ENCODE results near the gene IL16. TPM values are rescaled to one million over a fixed set of nuclear protein-coding genes. Genes with fewer than 3 reads are reported as not detected.

IL16 gene
- total and polyA plus RNA-seq, 2 donors from 2014 or later, result 1.4 to 19.9 TPM

GRCh38 chr15:81165535-81165934, 31.1 kb upstream of the IL16 start:
- no peak for FAIRE-seq
- TF ChIP-seq CTCF (IDR thresholded peaks at IDR 0.05; ENCODE audit: borderline replicate concordance, extremely low read depth, insufficient read depth), result no peak
- H3K9ac ChIP-seq (ENCODE audit: low read length in 3 of 3), result no peak overlapping the region
- no peaks in the 10 kb centered on the region for H3K9me3 ChIP-seq (ENCODE audit: control insufficient read depth in 2 of 3, insufficient read depth in 1 of 3, low read length in 3 of 3)
- H3K27ac ChIP-seq (ENCODE audit: low read depth in 2 of 2, low read length in 2 of 2), result no peak overlapping the region
- peaks cover 0 to 4% (median 0%) of the 10 kb centered on the region in 3 donors for H3K4me1 ChIP-seq (ENCODE audit: control insufficient read depth in 2 of 3, insufficient read depth in 2 of 3, low read depth in 1 of 3, low read length in 3 of 3)
- no peaks in the 10 kb centered on the region for H3K27me3 ChIP-seq (ENCODE audit: control insufficient read depth, insufficient read depth, low read length)
- no peak for DNase-seq
- H3K4me3 ChIP-seq (ENCODE audit: low read length in 3 of 3), result no peak overlapping the region
- intact Hi-C loops (cut with DNase I), result no loop called here
- no peaks in the 10 kb centered on the region for H3K36me3 ChIP-seq (ENCODE audit: control insufficient read depth in 2 of 3, insufficient read depth in 3 of 3, low read length in 3 of 3)

- Histone ChIP-seq H3K9me3 (ENCODE audit: control insufficient read depth in 2 of 3, insufficient read depth in 1 of 3, low read length in 3 of 3) (no peaks in the 10 kb centered on the region), H3K4me1 (ENCODE audit: control insufficient read depth in 2 of 3, insufficient read depth in 2 of 3, low read depth in 1 of 3, low read length in 3 of 3) (no peaks in the 10 kb centered on the region), H3K36me3 (ENCODE audit: control insufficient read depth in 2 of 3, insufficient read depth in 3 of 3, low read length in 3 of 3) (no peaks in the 10 kb centered on the region), H3K27me3 (ENCODE audit: control insufficient read depth, insufficient read depth, low read length) (no peaks in the 10 kb centered on the region), H3K27ac (ENCODE audit: low read depth in 2 of 2, low read length in 2 of 2) (no peak overlapping the region), H3K4me3 (ENCODE audit: low read length in 3 of 3) (no peak overlapping the region), H3K9ac (ENCODE audit: low read length in 3 of 3) (no peak overlapping the region)
- TF ChIP-seq CTCF (IDR thresholded peaks at IDR 0.05; ENCODE audit: borderline replicate concordance, extremely low read depth, insufficient read depth), result no peak
- intact Hi-C loops (cut with DNase I), result no loop called here
- FAIRE-seq, result no peak
- DNase-seq, result no peak
Observed at GRCh38 chr15:81166636-81167305, 29.9 kb upstream of the IL16 start.

DNA sequence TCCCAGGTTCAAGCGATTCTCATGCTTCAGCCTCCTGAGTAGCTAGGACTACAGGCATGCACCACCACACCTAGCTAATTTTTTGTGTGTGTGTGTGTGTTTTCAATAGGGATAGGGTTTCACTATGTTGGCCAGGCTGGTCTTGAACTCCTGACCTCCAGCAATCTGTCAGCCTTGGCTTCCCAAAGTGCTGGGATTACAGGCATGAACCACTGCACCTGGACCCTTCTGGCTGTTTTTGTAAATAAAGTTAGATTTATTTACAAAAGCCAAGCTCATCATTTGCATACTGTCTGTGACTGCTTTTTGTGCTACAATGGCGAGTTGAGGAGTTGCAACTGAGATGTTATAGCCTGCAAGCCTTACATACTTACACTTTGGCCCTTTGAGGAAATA, 28.6 kb upstream of the IL16 start:
- DNase-seq (no peak), FAIRE-seq (no peak)
- Histone ChIP-seq H3K4me3 (ENCODE audit: low read length in 3 of 3) (no peak overlapping the region), H3K9ac (ENCODE audit: low read length in 3 of 3) (no peak overlapping the region), H3K27me3 (ENCODE audit: control insufficient read depth, insufficient read depth, low read length) (no peaks in the 10 kb centered on the region), H3K4me1 (ENCODE audit: control insufficient read depth in 2 of 3, insufficient read depth in 2 of 3, low read depth in 1 of 3, low read length in 3 of 3) (no peaks in the 10 kb centered on the region), H3K27ac (ENCODE audit: low read depth in 2 of 2, low read length in 2 of 2) (no peak overlapping the region), H3K9me3 (ENCODE audit: control insufficient read depth in 2 of 3, insufficient read depth in 1 of 3, low read length in 3 of 3) (no peaks in the 10 kb centered on the region), H3K36me3 (ENCODE audit: control insufficient read depth in 2 of 3, insufficient read depth in 3 of 3, low read length in 3 of 3) (no peaks in the 10 kb centered on the region)
- intact Hi-C loops (cut with DNase I), result no loop called here
- TF ChIP-seq CTCF (IDR thresholded peaks at IDR 0.05; ENCODE audit: borderline replicate concordance, extremely low read depth, insufficient read depth), result no peak

- intact Hi-C loops (cut with DNase I), result no loop called here
- no peak for DNase-seq
Observed at GRCh38 chr15:81168644-81169043, 28.0 kb upstream of the IL16 start.

More at GRCh38 chr15:81168644-81169043, 28.0 kb upstream of the IL16 start:
- H3K4me1 ChIP-seq (ENCODE audit: control insufficient read depth in 2 of 3, insufficient read depth in 2 of 3, low read depth in 1 of 3, low read length in 3 of 3), result no peaks in the 10 kb centered on the region
- H3K27me3 ChIP-seq (ENCODE audit: control insufficient read depth, insufficient read depth, low read length), result no peaks in the 10 kb centered on the region
- H3K27ac ChIP-seq (ENCODE audit: low read depth in 2 of 2, low read length in 2 of 2), result no peak overlapping the region
- no peak for FAIRE-seq
- no peaks in the 10 kb centered on the region for H3K9me3 ChIP-seq (ENCODE audit: control insufficient read depth in 2 of 3, insufficient read depth in 1 of 3, low read length in 3 of 3)
- H3K4me3 ChIP-seq (ENCODE audit: low read length in 3 of 3), result no peak overlapping the region
- TF ChIP-seq CTCF (IDR thresholded peaks at IDR 0.05; ENCODE audit: borderline replicate concordance, extremely low read depth, insufficient read depth), result no peak
- H3K36me3 ChIP-seq (ENCODE audit: control insufficient read depth in 2 of 3, insufficient read depth in 3 of 3, low read length in 3 of 3), result no peaks in the 10 kb centered on the region
- no peak overlapping the region for H3K9ac ChIP-seq (ENCODE audit: low read length in 3 of 3)
